ENCODE data around the gene TNNC2.
"Not testable (repeated sequence)": the region's sequence is repeated elsewhere in the genome, so short reads cannot be mapped to it uniquely, and the experiment has no call there.

Gene TNNC2

GRCh38 chr20:45827030-45827652 is at the start of gene TNNC2:
TSS of gene TNNC2 (minus strand) at chr20:45827312. CDS start at chr20:45827248, 64 bp downstream.
- no peak for DNase-seq

DNA sequence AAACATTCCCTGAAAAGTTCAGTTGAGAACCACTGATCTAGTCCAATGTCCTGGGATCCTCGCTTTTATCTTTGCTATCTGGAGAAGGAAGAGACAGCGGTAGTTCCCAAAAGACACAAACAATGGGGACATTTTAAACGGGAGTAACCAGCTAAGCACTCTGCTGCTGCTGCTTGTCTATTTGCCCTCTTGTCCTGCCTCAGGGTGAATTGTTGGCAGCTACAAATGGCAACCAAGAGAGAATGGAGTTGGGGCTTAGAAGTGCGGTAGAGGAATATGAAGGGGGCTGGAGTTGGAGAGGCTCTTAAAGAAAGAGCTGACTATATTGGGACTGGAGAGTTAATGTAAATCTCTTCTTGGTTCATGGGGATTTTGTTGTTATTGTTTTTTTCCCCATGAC is 47.5 kb upstream of the TNNC2 start:
- no peak for DNase-seq

GRCh38 chr20:45874104-45874481 is 47.0 kb upstream of the TNNC2 start:
- DNase-seq, result not testable (repeated sequence)

DNA sequence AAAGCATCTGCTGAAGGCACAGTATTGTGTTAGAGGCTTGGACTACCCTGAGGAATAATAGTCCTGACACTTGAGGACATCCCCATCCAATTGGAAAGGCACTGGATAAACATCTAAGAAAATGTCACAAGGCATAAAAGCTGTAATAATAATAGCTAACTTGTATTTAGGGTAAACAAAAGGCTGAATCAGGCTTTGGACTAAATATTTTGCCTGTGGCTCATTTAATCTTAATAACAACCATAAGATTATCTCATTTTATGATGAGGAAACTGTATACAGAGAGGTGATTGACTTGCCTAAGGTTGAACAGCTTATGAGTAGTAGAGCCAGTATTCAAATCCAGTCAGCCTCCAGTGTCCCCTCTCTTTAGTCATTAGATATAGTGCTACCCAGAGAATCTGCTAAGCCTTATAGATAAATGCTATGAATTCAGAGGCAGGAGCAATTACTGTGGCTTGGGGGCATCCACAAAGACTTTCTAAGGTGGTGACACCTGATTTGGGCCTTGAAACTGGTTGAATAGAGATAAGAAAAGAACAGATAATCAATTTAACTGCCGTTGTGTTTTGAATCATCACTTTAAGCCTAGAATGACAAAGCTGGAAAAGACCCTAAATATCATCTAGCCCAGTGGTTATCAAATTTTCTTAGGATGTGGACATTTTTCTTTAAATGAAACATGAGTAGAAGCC is 46.4 kb upstream of the TNNC2 start:
- DNase-seq, result no peak

DNA sequence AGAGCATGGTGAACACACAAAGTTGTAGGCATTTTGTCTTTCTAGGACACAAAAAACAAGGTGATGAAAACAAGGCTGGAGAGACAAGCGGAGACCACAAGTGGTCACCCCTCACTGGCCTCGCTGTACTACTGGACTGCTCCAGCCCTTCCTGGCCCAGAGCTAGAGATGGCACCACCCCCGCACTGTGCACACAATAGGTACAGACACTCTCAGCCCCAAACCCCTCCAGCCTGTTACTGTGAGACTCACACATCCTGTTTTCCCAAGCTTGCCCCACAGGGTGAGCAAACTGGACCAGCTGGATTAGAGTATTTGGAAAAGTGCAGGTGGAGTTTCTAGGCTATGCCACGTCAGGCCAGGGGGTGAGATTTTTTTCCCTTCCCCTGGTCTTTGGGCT is 45.5 kb upstream of the TNNC2 start:
- DNase-seq, result no peak

DNA sequence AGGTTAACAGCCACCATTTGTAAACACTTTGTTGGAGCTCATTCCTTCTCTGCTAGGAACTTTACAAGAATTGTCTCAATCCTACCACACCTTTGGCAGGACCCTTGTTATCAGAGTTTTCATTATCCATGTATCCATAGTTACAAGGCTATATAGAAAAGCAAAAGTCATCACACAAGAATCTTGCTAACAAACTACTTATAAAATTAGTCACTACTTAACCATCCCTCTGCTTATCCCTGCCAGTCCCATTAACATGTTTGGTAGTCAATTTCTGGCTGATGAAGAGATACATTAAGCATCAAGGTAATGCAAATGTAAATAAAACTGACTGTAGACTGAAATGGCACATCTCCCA is 40.7 kb upstream of the TNNC2 start:
- no peak for DNase-seq

GRCh38 chr20:45867136-45867818 is 40.2 kb upstream of the TNNC2 start:
- no peak for DNase-seq

DNA sequence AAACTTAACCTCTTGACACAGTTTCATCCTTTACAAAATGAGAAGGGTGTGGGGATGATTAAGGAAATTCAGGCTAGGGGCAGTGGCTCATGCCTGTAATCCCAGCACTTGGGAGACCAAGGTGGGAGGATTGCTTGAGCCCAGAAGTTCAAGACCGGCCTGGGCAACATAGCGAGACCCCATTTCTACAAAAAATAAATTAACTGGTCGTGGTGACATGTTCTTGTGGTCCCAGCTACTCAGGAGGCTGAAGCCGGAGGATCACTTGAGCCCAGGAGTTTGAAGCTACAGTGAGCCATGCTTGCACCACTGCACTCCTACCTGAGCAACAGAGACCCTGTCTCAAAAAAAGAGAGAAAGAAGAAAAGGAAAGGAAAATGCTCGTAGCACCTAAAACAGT is 39.3 kb upstream of the TNNC2 start:
- DNase-seq, result no peak

GRCh38 chr20:45863543-45864470 is 36.7 kb upstream of the TNNC2 start:
- no peak for DNase-seq

DNA sequence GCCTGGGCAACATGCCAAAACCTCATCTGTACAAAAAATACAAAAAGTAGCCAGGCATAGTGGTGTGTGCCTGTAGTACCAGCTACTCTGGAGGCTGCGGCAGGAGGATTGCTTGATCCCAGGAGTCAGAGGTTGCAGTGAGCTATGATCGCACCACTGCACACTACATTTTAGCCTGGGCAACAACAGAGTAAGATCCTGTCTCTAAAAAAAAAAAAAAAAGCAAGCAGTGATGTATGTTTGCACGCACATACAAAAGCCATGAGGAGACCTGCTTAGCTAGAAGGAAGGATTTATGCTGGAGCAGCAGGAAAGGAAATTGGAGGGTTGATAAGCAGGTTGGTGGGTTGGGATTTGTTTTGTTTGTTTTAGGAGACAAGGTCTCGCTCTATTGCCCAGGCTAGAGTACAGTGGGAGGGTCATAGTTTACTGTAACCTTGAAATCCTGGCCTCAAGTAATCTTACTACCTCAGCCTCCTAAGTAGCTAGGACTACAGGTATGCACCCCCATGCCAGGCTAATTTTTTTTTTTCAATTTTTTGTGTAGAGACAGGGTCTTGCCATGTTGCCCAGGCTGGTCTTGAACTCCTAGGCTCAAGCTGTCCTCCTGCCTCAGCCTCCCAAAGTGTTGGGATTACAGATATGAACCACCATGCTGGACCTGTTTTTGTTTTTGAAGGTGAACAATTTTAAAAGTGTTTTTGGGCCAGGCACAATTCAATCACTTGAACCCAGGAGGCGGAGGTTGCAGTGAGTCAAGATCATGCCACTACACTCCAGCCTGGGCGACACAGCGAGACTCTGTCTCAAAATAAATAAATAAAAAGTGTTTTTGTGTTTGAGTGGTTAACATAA is 34.3 kb upstream of the TNNC2 start:
- DNase-seq, result no peak

DNA sequence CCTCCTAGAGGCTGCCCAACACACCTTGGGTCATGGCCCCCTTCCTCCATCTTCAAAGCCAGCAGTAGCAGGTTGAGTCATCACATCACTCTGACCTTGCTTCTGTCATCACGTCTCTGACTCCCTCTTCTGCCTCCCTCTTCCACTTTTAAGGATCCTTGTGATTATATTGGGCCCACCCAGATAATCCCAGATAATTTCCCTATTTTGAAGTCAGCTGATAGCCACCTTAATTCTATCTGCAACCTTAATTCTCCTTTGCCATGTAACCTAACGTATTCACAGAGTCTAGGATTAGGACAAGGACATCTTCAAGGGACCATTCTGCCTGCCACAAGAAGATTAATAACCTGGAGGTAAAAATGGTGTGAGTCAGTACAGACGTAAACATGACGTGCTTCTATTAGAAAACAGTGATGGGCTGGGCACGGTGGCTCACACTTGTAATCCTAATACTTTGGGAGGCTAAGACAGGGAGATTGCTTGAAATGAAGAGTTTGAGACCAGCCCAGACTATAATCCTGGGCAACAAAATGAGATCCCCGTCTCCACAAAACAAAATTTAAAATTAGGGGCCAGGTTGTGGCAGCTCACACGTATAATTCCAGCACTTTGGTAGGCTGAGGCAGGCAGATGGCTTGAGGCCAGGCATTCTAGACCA is 33.6 kb upstream of the TNNC2 start:
- DNase-seq, result no peak

- no peak for DNase-seq
Measured at GRCh38 chr20:45859916-45860315, 32.8 kb upstream of the TNNC2 start.

- DNase-seq, result no peak
Measured at GRCh38 chr20:45857882-45858216, 30.7 kb upstream of the TNNC2 start.

DNA sequence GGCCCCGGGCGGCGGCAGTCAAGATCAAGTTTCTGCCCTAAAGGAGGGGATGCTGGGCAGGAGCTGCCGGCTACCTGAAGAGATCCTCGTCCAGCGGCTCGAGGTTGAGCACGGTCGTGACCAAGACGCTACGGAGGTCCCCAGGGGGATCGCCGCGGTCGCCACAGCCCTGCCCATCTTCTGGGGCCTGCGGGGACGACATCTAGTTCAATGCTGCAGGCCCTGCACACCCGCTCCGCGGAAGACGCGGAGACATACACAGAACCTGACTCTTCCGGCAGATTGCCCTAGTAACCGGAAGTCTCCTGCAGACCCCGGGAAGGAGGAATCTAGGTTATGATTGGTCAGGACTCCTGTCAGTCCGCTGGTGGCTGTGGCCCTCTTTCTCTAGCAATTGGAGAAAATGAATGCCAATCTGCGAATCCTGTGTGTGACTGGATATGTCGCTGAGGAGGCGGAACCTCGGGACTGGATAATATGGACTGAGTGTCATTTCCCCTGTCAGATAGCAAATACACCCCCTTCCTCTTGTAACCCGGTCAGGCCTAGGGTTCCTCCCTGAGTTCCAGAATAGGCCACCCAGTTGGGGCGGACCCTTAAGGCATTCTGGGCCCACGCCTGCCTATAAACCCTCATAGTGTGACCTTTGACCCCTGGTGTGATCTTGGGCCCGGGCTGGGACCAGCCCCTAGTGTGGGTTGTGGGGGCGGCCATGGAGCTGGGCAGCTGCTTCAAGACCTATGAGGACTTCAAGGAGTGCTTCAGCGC is 30.2 kb upstream of the TNNC2 start, which contains the start of the genes ACOT8 and ZSWIM3:
ACOT8 (minus strand) TSS at position 279 of the 768 bp plus-strand sequence; CDS start at position 202, 77 bp downstream.
ZSWIM3 (plus strand) TSS at position 501 of the 768 bp plus-strand sequence; CDS start at position 713, 212 bp downstream.
- DNase-seq, result peak; percentile 100

GRCh38 chr20:45853484-45853883 is 26.4 kb upstream of the TNNC2 start:
- no peak for DNase-seq

DNA sequence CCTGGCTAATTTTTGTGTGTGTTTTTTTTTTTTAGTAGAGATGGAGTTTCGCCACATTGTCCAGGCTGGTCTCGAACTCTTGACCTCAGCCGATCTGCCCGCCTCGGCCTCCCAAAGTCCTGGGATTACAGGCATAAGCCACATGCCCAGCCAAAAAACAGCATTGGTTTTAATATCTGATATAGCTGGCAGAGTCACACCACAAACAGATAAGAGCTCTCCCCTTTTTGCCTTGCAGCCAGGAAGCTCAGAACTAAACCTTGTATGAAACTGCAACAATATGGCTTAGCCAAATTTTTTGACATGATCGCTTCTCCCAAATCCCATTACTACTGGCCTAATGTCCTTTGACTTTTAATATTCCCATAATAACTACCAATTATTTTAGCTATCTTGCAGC is 25.2 kb upstream of the TNNC2 start:
- no peak for DNase-seq

- no peak for DNase-seq
Measured at GRCh38 chr20:45851501-45851900, 24.4 kb upstream of the TNNC2 start.

GRCh38 chr20:45850926-45851325 is 23.8 kb upstream of the TNNC2 start:
- DNase-seq, result no peak

- DNase-seq, result no peak
Measured at GRCh38 chr20:45850238-45850637, 23.1 kb upstream of the TNNC2 start.

DNA sequence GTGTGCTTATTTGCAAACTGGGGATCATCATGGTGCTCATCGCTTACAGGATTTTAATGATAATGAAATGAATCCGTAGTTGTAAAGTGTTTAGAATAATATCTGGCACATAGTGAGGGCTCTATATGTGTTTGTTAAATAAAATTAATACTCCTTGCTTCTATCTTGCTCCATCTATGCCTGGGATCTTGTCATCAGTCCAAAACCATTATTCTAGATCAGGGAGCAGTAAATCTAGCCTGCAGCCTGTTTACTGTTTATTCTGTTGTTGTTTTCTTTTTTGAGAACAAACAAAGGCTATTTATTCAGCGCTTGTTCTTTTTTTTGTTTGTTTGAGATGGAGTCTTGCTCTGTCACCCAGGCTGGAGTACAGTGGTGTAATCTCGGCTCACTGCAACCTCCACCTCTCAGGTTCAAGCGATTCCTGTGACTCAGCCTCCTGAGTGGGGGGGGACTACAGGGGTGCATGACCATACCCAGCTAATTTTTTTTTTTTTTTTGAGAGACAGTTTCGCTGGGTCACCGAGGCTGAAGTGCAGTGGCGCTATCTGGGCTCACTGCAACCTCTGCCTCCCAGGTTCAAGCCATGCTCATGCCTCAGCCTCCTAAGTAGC is 22.0 kb upstream of the TNNC2 start:
- no peak for DNase-seq

All from CD4-positive, alpha-beta T cell treated with Interleukin-17A for 1 hour (primary cell).